GM23338 (cell line): Measurements from ENCODE around the gene KREMEN2.

Experiments
- CREB1 ChIP-seq: fragments of 250-450 bp; sonication (Bioruptor Pico); IDR thresholded peaks from 2 replicates; pipeline ENCODE4 v1.5.0; 2020; ENCODE audit warnings: low read depth, mild to moderate bottlenecking, moderate library complexity
- CTCF ChIP-seq, 2 experiments: fragments of 200-600 bp in 1 of 2; sonication (generic) in 1 of 2; conservative IDR thresholded peaks; 2 replicates each; pipeline versions ENCODE4 v1.5.1 to v1.6.1; 2016 to 2017; ENCODE audit warnings: antibody characterized with exemption in 2 of 2, low read depth in 2 of 2, mild to moderate bottlenecking in 2 of 2, moderate library complexity in 1 of 2
- ETS1 ChIP-seq: IDR thresholded peaks from 2 replicates; pipeline ENCODE4 v1.6.1; 2016; ENCODE audit warnings: antibody characterized with exemption
- EZH2 ChIP-seq: fragments of 200-600 bp; sonication (generic); IDR thresholded peaks from one replicate; pipeline ENCODE4 v1.8.0; 2017; ENCODE audit warnings: antibody characterized with exemption, mild to moderate bottlenecking, low read depth; ENCODE audit not compliant: unreplicated experiment
- EZH2phosphoT487 ChIP-seq: fragments of 200-600 bp; sonication (generic); IDR thresholded peaks from one replicate; pipeline ENCODE4 v1.8.1; 2018; ENCODE audit warnings: antibody characterized with exemption; ENCODE audit not compliant: unreplicated experiment
- JUNB ChIP-seq: IDR thresholded peaks from one replicate; pipeline ENCODE4 v1.6.1; 2016; ENCODE audit warnings: antibody characterized with exemption; ENCODE audit not compliant: unreplicated experiment
- NANOG ChIP-seq: IDR thresholded peaks from 2 replicates; pipeline ENCODE4 v1.6.1; 2016; ENCODE audit warnings: antibody characterized with exemption, borderline replicate concordance
- POLR2AphosphoS5 ChIP-seq: IDR thresholded peaks from 2 replicates; pipeline ENCODE4 v1.6.1; 2016; ENCODE audit warnings: antibody characterized with exemption, low read depth
- REST ChIP-seq: IDR thresholded peaks from one replicate; pipeline ENCODE4 v1.6.1; 2018; ENCODE audit warnings: antibody characterized with exemption; ENCODE audit not compliant: unreplicated experiment
- STAT1 ChIP-seq: IDR thresholded peaks from one replicate; pipeline ENCODE4 v1.6.1; 2016; ENCODE audit warnings: antibody characterized with exemption; ENCODE audit not compliant: unreplicated experiment
- ZNF114 ChIP-seq: fragments of 250-450 bp; sonication (Bioruptor Pico); IDR thresholded peaks from 2 replicates; pipeline ENCODE4 v1.5.0; 2020; ENCODE audit warnings: mild to moderate bottlenecking, moderate library complexity
- ZNF331 ChIP-seq: fragments of 250-450 bp; sonication (Bioruptor Pico); IDR thresholded peaks from 2 replicates; pipeline ENCODE4 v1.5.0; 2020; ENCODE audit warnings: low read depth, mild to moderate bottlenecking, moderate library complexity
- TF ChIP-seq, protein P1 (sequence below): fragments of 250-450 bp; sonication (Bioruptor Pico); IDR thresholded peaks from 2 replicates; pipeline ENCODE4 v1.5.0; 2020; ENCODE audit warnings: mild to moderate bottlenecking, moderate library complexity

DNA sequence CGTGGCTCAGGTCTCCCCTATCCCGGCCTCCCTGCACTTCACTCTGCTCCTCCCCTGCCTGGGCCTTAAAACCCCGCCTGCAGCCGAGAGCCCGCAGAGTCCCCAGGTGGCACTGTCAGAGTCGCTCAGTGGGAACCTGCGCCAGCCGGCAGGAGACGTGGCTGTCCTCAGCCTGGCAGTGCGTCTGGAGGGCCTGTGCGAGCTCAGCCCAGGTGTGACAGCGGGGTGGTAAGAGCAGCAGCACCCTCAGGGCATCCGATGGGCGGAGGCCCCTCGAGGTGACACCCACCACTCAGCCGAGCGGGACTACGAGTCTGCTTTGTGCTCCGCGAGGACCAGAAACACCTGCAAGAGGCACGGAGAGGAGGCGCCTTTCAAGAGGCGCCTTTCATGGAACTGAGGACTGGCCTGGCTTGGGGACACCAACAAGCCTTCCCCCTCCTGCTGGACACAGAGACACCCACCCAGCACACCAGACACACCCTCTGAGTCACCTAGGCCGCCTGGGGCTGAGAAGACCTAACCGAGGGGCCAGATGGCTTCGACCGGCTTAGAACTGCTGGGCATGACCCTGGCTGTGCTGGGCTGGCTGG, 48.8 kb downstream of the KREMEN2 start, which contains the start of gene CLDN9:
- TF ChIP-seq REST (no peak), CTCF (conservative IDR thresholded peaks at IDR 0.05; ENCODE audit: low read depth in 2 of 2) (no peak), POLR2AphosphoS5 (no peak; the same call in none of the 2 replicates), ZNF114 (CRISPR knock-in tag) (no peak), EZH2 (no peak), JUNB (no peak), EZH2phosphoT487 (no peak), CREB1 (CRISPR knock-in tag) (no peak), ETS1 (no peak), STAT1 (no peak), NANOG (no peak), ZNF331 (CRISPR knock-in tag) (no peak)
- TF ChIP-seq, protein P1, sequence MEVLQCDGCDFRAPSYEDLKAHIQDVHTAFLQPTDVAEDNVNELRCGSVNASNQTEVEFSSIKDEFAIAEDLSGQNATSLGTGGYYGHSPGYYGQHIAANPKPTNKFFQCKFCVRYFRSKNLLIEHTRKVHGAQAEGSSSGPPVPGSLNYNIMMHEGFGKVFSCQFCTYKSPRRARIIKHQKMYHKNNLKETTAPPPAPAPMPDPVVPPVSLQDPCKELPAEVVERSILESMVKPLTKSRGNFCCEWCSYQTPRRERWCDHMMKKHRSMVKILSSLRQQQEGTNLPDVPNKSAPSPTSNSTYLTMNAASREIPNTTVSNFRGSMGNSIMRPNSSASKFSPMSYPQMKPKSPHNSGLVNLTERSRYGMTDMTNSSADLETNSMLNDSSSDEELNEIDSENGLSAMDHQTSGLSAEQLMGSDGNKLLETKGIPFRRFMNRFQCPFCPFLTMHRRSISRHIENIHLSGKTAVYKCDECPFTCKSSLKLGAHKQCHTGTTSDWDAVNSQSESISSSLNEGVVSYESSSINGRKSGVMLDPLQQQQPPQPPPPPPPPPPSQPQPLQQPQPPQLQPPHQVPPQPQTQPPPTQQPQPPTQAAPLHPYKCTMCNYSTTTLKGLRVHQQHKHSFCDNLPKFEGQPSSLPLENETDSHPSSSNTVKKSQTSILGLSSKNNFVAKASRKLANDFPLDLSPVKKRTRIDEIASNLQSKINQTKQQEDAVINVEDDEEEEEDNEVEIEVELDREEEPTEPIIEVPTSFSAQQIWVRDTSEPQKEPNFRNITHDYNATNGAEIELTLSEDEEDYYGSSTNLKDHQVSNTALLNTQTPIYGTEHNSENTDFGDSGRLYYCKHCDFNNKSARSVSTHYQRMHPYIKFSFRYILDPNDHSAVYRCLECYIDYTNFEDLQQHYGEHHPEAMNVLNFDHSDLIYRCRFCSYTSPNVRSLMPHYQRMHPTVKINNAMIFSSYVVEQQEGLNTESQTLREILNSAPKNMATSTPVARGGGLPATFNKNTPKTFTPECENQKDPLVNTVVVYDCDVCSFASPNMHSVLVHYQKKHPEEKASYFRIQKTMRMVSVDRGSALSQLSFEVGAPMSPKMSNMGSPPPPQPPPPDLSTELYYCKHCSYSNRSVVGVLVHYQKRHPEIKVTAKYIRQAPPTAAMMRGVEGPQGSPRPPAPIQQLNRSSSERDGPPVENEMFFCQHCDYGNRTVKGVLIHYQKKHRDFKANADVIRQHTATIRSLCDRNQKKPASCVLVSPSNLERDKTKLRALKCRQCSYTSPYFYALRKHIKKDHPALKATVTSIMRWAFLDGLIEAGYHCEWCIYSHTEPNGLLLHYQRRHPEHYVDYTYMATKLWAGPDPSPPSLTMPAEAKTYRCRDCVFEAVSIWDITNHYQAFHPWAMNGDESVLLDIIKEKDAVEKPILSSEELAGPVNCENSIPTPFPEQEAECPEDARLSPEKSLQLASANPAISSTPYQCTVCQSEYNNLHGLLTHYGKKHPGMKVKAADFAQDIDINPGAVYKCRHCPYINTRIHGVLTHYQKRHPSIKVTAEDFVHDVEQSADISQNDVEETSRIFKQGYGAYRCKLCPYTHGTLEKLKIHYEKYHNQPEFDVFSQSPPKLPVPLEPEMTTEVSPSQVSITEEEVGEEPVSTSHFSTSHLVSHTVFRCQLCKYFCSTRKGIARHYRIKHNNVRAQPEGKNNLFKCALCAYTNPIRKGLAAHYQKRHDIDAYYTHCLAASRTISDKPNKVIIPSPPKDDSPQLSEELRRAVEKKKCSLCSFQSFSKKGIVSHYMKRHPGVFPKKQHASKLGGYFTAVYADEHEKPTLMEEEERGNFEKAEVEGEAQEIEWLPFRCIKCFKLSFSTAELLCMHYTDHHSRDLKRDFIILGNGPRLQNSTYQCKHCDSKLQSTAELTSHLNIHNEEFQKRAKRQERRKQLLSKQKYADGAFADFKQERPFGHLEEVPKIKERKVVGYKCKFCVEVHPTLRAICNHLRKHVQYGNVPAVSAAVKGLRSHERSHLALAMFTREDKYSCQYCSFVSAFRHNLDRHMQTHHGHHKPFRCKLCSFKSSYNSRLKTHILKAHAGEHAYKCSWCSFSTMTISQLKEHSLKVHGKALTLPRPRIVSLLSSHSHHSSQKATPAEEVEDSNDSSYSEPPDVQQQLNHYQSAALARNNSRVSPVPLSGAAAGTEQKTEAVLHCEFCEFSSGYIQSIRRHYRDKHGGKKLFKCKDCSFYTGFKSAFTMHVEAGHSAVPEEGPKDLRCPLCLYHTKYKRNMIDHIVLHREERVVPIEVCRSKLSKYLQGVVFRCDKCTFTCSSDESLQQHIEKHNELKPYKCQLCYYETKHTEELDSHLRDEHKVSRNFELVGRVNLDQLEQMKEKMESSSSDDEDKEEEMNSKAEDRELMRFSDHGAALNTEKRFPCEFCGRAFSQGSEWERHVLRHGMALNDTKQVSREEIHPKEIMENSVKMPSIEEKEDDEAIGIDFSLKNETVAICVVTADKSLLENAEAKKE (CRISPR knock-in tag): no peak
